ENCODE results near the gene BSDC1.
"Not testable (repeated sequence)": the region's sequence is repeated elsewhere in the genome, so short reads cannot be mapped to it uniquely, and the experiment has no call there.

BSDC1 gene

DNA sequence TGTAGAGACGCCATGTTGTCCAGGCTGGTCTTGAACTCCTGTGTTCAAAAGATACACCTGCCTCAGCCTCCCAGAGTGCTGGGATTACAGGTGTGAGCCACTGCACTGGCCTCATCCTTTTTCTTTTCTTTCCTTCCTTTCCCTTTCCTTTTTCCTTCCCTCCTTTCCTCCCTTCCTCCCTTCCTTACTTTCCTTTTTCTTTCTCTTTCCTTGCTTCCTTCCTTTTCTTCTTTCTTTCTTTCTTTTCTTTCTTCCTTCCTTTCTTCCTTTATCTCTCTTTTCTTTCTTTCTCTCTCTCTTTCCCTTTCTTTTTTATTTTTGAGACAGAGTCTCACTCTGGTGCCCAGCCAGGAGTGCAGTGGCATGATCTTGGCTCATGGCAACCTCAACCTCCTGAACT, 37.8 kb downstream of the BSDC1 start:
- DNase-seq, result no peak

DNA sequence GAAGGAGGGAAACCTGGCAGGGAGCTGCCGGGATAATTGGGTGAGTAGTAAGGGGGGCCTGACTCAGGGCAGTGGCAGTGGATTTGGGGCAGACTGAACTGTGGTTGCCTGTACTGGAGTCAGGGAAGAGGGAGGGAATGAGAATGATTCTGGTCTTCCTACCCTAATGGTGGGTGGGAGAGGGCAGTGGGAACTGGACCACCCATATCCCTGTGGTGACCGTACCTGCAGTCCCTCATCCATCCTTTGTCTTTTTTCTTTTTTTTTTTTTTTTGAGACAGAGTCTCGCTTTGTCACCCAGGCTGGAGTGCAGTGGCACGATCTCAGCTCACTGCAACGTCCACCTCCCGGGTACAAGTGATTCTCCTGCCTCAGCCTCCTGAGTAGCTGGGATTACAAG, 38.5 kb downstream of the BSDC1 start:
- not testable (repeated sequence) for DNase-seq

DNA sequence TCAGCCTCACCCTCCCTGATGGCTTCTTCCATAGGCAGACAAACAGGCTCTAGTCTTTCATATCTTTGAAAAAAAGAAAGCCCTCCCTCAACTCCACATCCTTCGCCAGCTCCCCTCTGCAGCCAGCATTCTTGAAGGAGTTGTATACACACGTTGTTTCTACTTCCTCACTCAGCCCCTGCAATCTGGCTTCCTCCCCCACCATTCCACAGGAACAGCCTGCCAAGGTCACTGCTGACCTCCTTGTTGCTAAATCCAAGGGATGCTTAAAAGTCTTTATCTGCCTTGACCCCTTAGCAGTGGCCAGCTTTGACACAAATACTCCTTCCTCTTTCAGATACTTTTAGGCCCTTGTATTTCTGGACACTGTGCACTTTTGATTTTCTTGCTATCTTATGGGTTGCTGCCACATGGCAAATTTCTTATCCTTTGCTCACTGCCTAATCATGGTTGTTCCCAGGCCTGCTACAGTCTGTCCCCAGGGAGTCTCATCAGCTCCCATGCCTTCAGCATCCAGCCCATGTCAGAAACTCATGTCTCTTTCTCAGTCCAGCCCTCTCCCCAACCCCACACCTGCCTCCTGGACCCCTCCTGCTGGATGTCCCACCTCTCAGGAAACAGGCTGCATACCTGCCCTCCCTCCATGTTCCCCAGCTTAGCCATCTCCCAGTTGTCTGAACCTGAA, 40.2 kb downstream of the BSDC1 start:
- no peak for DNase-seq

DNA sequence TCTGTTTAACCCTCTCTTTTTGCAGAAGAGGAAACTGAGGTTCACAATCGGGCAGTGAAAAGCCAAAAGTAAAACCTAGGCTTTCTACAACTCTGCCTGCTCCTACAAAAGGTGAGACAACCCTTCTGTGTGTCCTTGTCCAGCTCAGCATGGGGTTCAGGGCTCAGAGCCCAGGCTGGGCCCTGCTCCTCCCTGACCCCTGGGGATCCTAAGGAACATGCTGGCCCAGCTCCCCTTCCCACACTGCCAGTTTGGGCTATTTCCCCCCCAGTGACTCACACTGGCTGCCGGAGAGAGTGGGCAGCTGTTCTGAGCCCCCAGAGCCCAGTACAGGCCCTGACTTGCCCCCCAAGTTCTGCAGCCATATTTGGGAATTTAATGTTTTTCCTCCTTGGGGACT, 40.8 kb downstream of the BSDC1 start:
- DNase-seq, result no peak

DNA sequence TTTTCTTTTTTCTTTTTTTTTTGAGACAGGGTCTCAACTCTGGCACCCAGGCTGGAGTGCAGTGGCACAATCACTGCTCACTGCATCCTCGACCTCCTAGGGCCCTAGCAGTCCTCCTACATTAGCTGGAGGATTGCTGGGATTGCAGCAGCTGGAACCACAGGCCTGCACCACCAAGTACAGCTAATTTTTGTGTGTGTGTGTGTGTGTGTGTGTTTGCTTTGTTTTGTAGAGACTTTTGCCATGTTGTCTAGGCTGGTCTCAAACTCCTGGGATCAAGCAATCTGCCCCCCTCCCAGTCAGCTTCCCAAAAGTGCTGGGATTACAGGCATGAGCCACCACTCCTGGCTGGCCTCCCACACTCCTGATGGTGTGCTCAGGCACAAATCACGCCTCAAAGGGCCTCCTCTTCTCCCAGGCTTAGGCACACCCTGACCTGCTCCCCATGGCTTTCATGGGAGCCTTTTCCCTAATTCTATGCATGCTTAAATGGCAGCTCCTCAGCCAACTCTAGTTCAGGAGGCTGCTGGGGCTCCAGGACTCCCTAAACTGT, 41.3 kb downstream of the BSDC1 start:
- no peak for DNase-seq

DNA sequence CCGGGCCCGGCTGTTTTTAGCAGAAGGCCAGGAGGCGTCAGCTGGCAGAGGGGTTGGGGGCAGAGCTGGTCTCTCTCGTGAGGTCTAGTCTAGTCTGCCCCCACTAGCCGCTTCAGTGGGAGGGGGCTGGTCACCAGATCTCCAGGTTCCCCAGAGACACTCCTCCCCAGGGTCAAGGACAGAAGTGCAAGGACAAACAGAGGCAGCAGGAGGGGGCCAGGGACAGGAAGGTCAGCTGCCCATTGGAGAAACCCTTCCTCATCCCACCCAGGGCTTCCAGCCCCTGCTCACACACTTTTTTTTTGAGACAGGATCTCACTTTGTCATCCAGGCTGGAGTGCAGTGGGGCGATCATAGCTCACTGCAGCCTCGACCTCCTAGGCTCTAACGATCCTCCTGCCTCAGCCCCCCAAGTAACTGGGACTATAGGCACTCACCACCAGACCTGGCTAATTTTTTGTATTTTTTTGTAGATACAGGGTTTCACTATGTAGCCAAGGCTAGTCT, 41.9 kb downstream of the BSDC1 start:
- no peak for DNase-seq

DNA sequence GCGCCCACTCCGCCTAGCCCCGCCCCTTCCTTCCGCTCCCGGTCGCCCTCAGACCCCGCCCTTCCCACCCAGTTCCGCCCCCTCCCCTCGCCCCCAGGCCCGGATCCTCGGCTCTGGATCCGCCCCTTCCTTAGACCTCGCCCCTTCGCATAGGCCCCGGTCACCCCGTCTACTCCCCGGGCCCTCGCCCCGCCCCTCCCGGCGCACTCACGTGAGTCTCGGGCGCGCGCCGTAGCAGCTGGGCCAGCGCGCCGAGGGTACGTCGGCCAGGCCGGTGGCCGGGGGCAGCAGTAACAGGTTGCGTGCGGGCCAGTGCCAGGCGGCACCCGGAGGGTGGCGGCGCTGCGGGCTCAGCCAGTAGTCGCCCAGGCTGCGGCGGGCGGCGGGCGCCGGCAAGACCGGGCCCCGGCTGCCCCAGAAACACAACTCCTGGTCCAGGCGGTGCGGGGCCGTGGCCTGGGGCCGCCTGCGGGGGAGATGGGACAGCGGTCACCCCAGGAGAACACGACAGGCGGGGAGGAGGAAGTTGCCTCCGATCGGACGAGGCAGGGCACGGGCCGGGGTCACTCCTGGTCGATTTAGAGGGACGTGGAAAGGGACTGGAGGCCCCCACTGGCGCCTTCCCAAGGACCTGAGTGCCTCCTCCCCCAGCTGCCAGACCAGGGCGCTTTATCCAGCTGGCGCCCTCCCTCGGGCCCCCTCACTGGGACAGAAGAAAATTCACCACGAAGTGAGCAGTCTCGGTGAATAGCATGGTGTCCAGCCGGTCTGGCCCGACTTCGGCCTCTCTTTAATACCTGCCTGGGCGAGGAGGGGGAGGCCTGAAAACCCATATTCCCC, 42.6 kb downstream of the BSDC1 start:
- peak; percentile 97 to 99 for DNase-seq

DNA sequence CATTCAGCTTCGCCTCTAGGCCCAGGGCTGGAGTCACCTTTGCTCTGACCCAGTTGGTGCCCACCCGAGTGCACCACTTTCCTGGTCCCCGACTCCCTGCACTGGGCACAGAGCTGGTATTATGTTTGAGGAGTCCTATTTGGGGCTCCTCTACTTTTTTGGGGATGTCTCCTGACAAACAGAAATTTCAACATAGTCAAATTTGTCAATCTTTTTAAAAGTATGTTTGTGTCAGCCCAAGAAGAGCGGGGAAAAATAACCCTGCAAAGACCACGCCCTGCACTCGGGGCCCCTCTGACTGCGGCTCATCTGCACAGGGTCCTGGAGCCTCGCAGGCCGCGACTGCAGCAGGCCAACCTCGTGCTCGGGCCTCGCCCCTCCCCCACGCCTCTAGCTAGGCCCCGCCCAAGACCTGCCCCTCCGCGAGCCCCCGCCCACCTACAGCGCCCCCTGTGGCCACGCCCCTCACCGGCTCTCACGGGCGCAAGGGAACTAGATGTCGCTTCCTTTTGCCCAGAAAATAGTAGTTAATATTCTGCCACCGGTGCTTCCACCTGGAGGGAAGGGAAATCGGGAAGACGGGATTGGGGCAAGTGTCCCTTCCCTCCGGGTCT, 43.3 kb downstream of the BSDC1 start:
- DNase-seq, result peak; percentile 74 to 80

DNA sequence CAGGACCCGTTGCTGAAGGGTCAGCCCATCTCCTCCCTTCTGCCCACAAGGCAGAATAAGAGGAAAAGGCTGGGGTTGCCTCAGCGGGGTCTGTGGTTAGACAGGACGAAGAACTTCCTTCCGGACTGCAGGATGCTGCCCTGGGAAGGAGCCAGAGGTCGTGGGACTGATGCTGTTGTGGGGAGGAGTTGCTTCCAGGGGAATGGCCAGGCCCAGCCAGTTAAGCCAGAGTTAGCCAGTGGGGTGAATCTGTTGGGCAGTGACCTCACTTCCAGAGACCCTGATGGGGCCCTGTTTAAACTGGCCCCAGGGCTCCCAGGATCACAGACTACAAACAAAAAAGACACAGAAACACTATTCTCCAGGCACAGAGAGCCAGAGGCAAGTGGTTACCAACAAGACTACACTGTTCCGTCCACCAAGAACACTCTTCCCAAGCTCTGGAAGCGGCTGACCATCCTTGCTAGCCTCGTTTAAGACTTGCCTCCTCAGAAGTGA, 45.0 kb downstream of the BSDC1 start:
- DNase-seq, result no peak

DNA sequence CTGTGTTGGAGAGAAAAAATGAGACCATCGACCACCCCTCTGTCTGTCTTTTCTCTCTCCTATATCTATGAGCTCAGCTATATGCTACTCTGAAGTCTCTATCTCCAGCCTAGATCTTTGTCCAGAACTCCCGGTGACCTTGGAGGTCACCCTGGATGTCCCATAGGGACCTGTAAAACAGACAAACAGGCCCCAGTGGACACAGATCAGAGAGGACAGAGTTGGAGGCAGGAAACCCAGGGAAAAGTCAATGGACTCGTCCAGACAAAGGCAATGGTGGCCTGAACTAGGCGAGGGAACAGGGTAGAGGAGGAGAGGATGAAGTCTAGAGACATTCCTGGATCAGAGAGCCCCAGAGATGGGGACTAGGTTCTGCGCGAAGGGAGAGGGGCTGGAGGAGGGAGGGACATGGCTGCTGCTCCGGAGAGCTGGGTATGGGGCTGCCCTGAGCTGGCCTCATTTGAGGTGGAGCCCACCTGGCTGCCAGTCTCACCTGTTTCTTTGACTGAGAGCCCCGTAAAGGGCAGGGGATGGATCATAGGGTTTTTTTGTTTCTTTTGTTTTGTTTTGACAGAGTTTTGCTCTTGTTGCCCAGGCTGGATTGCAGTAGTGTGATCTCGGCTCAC, 47.6 kb downstream of the BSDC1 start:
- no peak for DNase-seq

DNA sequence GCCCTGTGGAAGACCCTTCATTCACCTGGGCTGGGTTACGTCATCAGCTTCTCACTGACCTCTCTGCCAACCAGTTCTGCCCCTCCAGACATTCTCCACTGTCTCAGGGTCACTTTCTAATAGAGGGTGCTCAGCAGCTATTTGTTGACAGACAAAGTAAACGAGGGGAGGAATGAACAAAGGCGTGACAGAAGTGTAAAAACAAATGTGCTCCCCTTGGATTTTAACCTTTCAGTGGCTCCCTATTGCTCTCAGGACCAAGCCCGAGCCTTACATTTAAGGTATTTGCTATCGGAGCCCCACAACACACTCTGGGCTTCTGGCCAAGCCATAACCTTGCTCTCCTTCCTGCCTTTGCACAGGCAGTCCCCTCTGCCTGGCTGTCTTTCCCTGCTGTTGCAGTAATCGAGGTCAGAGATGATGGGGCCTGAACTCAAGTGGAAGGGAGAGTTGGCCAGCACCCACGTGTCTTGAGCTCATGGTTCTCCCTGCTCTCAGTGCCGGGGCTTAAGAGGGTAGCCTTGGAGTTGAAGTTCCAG, 48.9 kb downstream of the BSDC1 start:
- peak in 1 of 2 experiments; percentile 22 for DNase-seq

DNA sequence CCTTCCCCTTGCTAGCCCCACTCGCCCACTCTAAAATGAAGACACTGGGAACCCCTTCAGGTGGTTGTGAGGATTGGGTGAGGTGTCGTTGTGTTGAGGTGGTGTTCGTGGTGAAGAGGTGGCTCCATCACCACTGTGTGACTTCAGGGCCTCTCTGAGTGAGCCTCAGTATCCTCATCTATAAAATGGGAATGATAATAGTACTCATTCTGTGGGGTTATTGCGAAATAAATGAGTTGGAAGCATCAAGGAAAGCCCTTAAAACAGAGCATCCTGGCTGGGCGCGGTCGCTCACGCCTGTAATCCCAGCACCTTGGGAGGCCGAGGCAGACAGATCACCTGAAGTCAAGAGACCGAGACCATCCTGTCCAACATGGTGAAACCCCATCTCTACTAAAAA, 51.5 kb downstream of the BSDC1 start:
- no peak for DNase-seq

DNA sequence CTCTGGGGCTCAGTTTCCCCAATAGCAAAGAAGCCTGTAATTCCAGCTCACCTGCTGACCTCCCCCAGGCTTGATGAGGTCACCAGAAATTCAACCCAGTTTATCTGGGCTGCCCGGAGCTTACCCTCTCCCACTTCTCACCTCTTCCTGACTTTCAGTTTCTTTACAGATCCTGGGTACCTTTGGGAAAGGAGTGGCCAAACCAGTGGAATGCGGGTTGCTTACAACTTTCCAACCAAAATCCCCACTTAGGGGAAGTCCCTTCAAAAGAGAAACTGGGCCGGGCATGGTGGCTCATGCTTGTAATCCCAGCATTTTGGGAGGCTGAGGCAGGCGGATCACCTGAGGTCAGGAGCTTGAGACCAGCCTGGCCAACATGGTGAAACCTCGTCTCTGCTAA, 52.3 kb downstream of the BSDC1 start:
- no peak for DNase-seq

DNA sequence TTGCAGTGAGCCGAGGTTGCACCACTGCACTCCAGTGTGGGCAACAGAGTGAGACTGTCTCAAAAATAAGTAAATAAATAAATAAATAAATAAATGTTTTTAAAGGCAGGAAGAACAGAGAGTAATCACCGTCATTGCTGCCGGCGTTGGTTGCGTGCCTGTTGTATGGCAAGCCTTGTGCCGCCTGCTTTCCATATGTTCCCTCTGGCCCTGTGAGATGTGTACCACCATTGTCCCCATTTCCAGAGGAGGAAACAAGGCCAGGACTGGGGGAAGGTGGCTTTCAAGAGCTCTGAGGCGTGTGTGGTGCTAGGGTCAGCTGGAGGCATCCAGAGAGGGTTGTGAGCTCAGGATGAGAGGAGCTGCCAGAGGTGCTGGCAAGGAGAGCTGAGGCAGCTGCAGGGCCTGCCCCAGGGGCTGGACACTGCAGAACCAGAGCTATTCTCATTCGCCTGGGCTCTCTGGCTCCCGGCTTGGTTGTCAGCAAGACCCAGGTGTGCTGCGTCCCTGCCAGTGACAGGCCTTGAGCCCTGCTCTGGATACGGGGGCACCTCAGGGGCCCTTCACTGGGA, 53.0 kb downstream of the BSDC1 start:
- DNase-seq, result no peak

DNA sequence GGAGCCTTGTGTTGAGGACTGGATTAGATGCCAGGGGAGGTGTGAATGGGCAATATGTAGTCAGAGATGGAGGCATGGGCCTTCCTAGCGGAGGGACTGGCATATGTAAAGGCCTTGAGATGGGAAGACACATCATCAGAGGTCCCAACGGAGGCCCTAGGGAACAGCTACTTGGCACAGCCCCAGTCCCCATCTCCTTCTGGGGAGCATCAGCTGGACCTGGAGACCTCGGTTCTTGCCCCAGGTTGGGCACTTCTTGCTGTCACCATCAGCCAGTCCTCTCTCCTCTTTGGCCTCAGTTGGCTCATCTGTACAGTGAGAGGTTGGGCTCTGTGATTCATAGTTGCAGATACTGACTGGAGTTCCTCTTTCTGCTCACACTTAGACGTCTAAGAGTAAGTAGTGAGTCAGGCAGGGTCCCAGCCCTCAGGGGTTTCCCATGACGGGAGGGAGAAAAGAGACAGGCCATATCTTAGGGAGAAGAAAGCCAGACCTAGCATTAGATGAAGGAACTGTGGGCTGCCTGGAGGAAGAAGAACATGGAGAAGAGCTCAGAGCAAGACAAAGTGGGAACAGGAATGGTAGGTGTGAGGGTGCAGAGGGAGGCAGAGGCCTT, 54.8 kb downstream of the BSDC1 start:
- no peak for DNase-seq

DNA sequence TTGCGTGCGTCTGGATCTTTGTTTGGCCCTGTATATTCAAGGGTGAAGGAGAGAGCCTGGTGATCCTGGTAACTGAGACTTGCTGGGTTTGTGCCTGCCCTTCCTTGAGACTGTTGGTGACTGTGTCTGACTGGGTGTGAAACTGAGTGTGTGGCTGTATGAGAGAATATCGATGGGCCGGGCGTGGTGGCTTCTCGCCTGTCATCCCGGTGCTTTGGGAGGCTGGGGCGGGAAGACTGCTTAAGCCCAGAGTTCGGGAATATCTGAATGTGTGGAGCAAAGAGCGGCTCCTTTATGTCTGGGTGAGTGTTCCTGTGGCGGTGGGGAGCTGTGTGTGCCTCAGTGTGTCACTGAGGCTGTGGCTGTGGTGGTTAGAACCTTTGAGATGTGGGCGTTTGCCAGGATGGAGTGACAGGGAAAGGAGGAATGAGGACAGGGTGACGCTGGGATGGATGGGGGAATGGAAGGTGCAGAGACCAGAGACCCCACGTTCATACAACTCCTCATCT, 55.5 kb downstream of the BSDC1 start:
- DNase-seq, result no peak

DNA sequence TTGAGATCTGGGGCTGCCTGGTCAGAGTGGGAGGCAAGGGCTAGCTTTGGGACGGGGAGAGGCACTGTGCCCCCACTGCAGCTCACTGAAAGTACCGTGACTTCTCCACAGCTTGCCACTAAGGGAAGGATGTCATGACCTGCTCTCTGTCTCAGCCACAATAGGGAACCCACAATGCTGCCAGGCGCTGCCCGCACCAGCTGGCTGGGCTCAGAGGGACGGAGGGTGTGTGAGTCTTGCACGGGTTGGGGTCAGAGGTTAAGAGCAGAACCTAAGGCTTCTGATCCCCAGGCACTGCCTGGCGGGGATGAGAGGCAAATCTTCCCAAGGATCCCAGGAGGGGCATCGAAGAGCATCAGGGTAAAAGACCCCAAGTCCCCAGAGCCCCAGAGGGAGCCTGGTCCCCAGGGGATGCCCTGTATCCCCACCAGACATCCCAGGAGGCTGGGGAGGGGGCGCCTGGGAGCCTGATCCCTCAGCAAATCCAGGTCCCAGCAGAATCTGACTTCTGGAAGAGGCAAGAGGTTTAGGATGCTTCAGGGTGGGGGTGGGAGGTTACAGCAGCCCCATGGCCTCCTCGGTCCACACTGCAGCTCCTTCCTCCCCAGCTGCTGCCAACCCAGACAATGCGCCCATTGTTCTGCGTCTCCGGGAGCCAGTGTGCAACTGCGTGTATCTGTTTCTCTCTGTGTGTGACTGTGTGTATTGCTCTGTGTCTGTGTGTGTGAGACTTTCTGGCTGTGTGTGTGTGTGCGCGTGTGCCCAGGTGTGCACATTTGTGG, 56.2 kb downstream of the BSDC1 start:
- no peak for DNase-seq

DNA sequence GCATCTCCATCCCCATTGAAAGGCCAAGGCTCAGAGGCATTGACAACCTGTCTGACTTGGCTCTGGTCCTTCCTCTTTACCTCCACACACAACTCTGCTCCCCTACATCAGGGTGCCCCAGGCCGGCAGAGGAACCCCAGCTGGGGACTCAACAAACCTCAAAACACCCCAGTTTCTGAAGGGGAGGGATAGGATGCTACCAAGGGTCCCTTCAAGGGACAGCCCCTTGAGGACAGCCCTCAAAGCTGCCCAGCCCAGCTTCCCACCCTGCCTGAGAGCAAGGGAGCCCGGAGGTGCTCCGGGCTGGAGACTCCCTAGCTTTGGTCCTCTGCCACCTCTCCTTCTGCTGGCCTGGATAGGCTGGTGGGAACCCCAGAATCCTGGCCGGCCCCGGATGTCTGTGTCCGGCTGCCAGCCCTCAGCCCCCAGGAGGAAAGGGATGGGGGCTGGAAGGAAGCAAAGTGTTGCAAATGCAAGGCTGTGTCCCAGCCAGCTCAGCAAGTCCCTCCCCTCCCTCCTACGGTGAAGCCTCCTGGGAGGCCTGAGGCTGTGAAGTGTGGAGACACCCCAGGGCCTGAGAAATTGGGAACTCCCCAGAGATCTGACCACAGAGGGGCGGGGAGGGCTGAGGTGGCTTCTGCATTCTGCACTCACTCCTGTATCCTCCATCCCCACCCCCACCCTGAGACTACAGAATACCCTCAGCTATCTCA, 57.1 kb downstream of the BSDC1 start:
- no peak for DNase-seq

DNA sequence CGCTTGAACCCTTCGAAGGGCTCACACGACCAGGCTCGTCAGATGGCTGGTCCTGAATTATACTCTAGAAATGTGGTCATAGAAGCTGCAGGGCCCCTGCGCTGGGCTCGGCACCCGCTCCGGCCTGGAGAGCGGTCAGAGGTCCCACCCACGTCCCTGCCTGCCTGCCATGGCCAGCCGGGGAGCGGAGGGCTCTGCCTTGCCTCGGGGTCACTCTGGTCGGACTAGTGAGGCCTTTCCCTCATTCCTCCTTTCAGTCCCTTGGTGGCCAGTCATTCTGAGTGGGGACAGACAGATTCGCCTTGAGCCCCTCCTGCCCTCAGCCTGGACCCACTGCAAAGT, 57.7 kb downstream of the BSDC1 start:
- DNase-seq, result no peak

Measured in SHP77 (cell line).